Measurements from ENCODE around the gene TMEM33. TPM values are rescaled to one million over a fixed set of nuclear protein-coding genes. Genes with fewer than 3 reads are reported as not detected.
A peak's percentile ranks its signal among the peaks of the same experiment; 100 is the strongest.

The TMEM33 gene
- polyA plus RNA-seq, 4 donors: 6.2 to 41.3 (median 14.4) TPM

DNA sequence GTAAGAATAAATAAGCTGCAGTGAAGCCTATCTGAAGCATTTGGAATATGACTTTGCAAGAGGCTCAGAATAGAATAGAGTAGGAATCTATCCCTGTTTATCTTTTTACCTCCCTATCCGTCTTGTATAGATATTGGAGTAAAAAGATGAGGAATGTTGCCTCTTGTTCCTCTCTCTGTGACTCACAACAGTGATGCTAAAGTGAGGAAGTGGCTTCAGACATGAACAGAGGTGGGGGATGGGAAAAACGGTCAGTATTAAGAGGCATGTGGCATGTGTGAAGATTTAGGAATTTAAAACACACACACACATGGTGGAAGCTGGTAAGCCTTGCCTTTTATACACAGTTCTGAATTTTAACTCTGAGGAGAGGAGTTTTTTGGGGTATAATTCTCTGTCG, 42.5 kb downstream of the TMEM33 start:
- 43 to 56% (median 47%) methylated on average over 3 of the region's 3 CpGs for WGBS, 3 donors
- peak overlapping the region in 1 of 3 donors; percentile 78 for H3K27ac ChIP-seq (ENCODE audit: low read depth in 1 of 3, low read length in 2 of 3)
- FAIRE-seq (no peak), DNase-seq (no peak)
- no peaks in the 10 kb centered on the region for H3K27me3 ChIP-seq (ENCODE audit: control insufficient read depth in 3 of 3, insufficient read depth in 3 of 3, low read length in 3 of 3)
- peaks cover 0 to 9% (median 1%) of the 10 kb centered on the region in 3 donors for H3K4me1 ChIP-seq (ENCODE audit: control insufficient read depth in 3 of 3, insufficient read depth in 2 of 3, low read depth in 1 of 3, low read length in 2 of 3)
- peaks cover 0 to 2% of the 10 kb centered on the region in 2 donors for H3K9me3 ChIP-seq (ENCODE audit: control insufficient read depth in 2 of 2, insufficient read depth in 1 of 2, low read depth in 1 of 2, low read length in 1 of 2)
- H3K36me3 ChIP-seq (ENCODE audit: control insufficient read depth in 3 of 3, insufficient read depth in 2 of 3, low read depth in 1 of 3, low read length in 3 of 3): no peaks in the 10 kb centered on the region
- no peak overlapping the region for H3K4me3 ChIP-seq (ENCODE audit: low read depth in 1 of 3, low read length in 3 of 3)

- Histone ChIP-seq H3K4me1 (ENCODE audit: control insufficient read depth in 3 of 3, insufficient read depth in 2 of 3, low read depth in 1 of 3, low read length in 2 of 3) (peaks cover 0 to 6% (median 1%) of the 10 kb centered on the region in 3 donors), H3K4me3 (ENCODE audit: low read depth in 1 of 3, low read length in 3 of 3) (no peak within 1 kb of the TSS), H3K36me3 (ENCODE audit: control insufficient read depth in 3 of 3, insufficient read depth in 2 of 3, low read depth in 1 of 3, low read length in 3 of 3) (no peaks in the 10 kb centered on the region), H3K9me3 (ENCODE audit: control insufficient read depth in 2 of 2, insufficient read depth in 1 of 2, low read depth in 1 of 2, low read length in 1 of 2) (no peaks in the 10 kb centered on the region), H3K27ac (ENCODE audit: low read depth in 1 of 3, low read length in 2 of 3) (no peak within 1 kb of the TSS), H3K27me3 (ENCODE audit: control insufficient read depth in 3 of 3, insufficient read depth in 3 of 3, low read length in 3 of 3) (no peaks in the 10 kb centered on the region)
- no peak for FAIRE-seq
- DNase-seq: no peak
- WGBS, 3 donors: 84 to 95% (median 92%) methylated on average over 12 of the region's 12 CpGs
Observed at GRCh38 chr4:41981456-41981855, 46.2 kb downstream of the TMEM33 start, which contains the start of gene DCAF4L1. DCAF4L1 (plus strand) TSS chr4:41981756; CDS start chr4:41981793, 37 bp downstream.

GRCh38 chr4:41982716-41983115, 47.5 kb downstream of the TMEM33 start:
- Histone ChIP-seq H3K27me3 (ENCODE audit: control insufficient read depth in 3 of 3, insufficient read depth in 3 of 3, low read length in 3 of 3) (no peaks in the 10 kb centered on the region), H3K4me3 (ENCODE audit: low read depth in 1 of 3, low read length in 3 of 3) (no peak overlapping the region), H3K4me1 (ENCODE audit: control insufficient read depth in 3 of 3, insufficient read depth in 2 of 3, low read depth in 1 of 3, low read length in 2 of 3) (no peaks in the 10 kb centered on the region), H3K27ac (ENCODE audit: low read depth in 1 of 3, low read length in 2 of 3) (no peak overlapping the region), H3K9me3 (ENCODE audit: control insufficient read depth in 2 of 2, insufficient read depth in 1 of 2, low read depth in 1 of 2, low read length in 1 of 2) (no peaks in the 10 kb centered on the region), H3K36me3 (ENCODE audit: control insufficient read depth in 3 of 3, insufficient read depth in 2 of 3, low read depth in 1 of 3, low read length in 3 of 3) (no peaks in the 10 kb centered on the region)
- DNase-seq: no peak
- WGBS, 3 donors: 93 to 95% (median 94%) methylated on average over 22 of the region's 22 CpGs
- FAIRE-seq: no peak

- no peaks in the 10 kb centered on the region for H3K4me1 ChIP-seq (ENCODE audit: control insufficient read depth in 3 of 3, insufficient read depth in 2 of 3, low read depth in 1 of 3, low read length in 2 of 3)
- no peaks in the 10 kb centered on the region for H3K9me3 ChIP-seq (ENCODE audit: control insufficient read depth in 2 of 2, insufficient read depth in 1 of 2, low read depth in 1 of 2, low read length in 1 of 2)
- H3K4me3 ChIP-seq (ENCODE audit: low read depth in 1 of 3, low read length in 3 of 3): no peak overlapping the region
- no peak for FAIRE-seq
- DNase-seq: no peak
- H3K27ac ChIP-seq (ENCODE audit: low read depth in 1 of 3, low read length in 2 of 3): no peak overlapping the region
- no peaks in the 10 kb centered on the region for H3K36me3 ChIP-seq (ENCODE audit: control insufficient read depth in 3 of 3, insufficient read depth in 2 of 3, low read depth in 1 of 3, low read length in 3 of 3)
- 51 to 63% (median 56%) methylated on average over 1 of the region's 1 CpG for WGBS, 3 donors
- no peaks in the 10 kb centered on the region for H3K27me3 ChIP-seq (ENCODE audit: control insufficient read depth in 3 of 3, insufficient read depth in 3 of 3, low read length in 3 of 3)
Observed at GRCh38 chr4:41985151-41985550, 49.9 kb downstream of the TMEM33 start.

DNA sequence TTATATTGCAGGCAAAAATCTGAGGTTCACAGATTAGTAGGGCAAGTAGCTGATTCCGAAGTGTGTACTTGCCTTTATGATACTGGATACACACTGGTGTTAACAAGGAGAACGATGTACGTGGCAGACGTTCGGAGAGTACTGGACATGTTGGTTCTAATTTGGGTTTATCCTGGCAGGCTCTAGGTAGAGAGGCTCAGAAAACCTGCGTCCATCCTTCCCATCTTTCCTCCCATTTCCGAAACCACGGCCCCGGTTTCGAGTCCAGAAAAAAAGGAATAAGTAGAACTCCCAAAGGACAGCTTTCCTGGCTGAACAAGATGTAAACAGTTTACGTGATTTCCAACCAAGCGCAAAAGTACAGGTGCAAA, 54.8 kb downstream of the TMEM33 start:
- Histone ChIP-seq H3K36me3 (ENCODE audit: control insufficient read depth in 3 of 3, insufficient read depth in 2 of 3, low read depth in 1 of 3, low read length in 3 of 3) (peaks cover 0 to 3% (median 0%) of the 10 kb centered on the region in 3 donors), H3K4me1 (ENCODE audit: control insufficient read depth in 3 of 3, insufficient read depth in 2 of 3, low read depth in 1 of 3, low read length in 2 of 3) (peaks cover 5 to 6% (median 6%) of the 10 kb centered on the region in 3 donors), H3K9me3 (ENCODE audit: control insufficient read depth in 2 of 2, insufficient read depth in 1 of 2, low read depth in 1 of 2, low read length in 1 of 2) (no peaks in the 10 kb centered on the region), H3K4me3 (ENCODE audit: low read depth in 1 of 3, low read length in 3 of 3) (peak overlapping the region; percentile 46 to 98 (median 75)), H3K27ac (ENCODE audit: low read depth in 1 of 3, low read length in 2 of 3) (peak overlapping the region in 2 of 3 donors; percentile 81 to 87), H3K27me3 (ENCODE audit: control insufficient read depth in 3 of 3, insufficient read depth in 3 of 3, low read length in 3 of 3) (no peaks in the 10 kb centered on the region)
- DNase-seq (no peak), FAIRE-seq (no peak)
- WGBS, 3 donors: 0 to 2% (median 1%) methylated on average over 12 of the region's 12 CpGs

DNA sequence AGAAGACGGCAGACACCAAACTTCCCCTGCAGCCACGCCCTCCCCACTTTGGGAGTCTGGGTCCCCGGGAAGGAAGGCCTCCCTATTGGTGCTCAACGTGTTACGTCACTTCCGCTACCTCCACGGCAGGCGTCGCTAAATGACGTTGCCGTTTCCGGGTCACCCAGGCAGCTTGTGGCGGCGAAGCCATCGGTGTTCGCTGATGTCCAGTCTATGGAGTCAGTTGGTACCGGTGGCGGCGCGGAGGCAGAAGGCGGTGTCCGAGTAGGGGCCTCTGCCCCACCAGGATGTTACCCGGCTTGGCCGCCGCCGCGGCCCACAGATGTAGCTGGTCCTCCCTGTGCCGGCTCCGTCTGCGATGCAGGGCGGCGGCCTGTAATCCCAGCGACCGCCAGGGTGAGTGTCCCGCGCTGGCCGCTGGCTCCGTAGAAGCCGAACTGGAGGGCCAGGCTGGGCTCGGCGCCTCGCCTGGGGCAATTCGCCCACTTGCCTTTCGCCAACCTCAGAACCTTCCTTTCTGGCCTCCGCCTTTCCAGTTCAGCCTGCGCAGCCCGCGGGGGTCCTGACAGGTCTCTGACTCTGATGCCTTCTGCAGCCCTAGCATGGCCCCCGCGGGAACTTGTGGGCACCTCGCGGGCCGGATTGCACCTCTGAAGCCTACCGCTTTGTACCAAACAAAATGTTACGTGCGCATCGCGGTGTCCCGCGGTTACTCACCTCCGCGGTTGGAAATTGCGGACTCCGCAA, 55.3 kb downstream of the TMEM33 start, which contains the start of gene SLC30A9:
Gene SLC30A9 (plus strand): TSS at position 166 of the 747 bp plus-strand sequence. CDS start 122 bp downstream, at position 288.
- DNase-seq: peak; percentile 98
- WGBS, 3 donors: 0 to 1% (median 0%) methylated on average over 55 to 64 of the region's 64 CpGs
- Histone ChIP-seq H3K27ac (ENCODE audit: low read depth in 1 of 3, low read length in 2 of 3) (peak within 1 kb of the TSS; percentile 71 to 87 (median 81)), H3K27me3 (ENCODE audit: control insufficient read depth in 3 of 3, insufficient read depth in 3 of 3, low read length in 3 of 3) (no peaks in the 10 kb centered on the region), H3K9me3 (ENCODE audit: control insufficient read depth in 2 of 2, insufficient read depth in 1 of 2, low read depth in 1 of 2, low read length in 1 of 2) (no peaks in the 10 kb centered on the region), H3K36me3 (ENCODE audit: control insufficient read depth in 3 of 3, insufficient read depth in 2 of 3, low read depth in 1 of 3, low read length in 3 of 3) (peaks cover 0 to 3% (median 0%) of the 10 kb centered on the region in 3 donors), H3K4me3 (ENCODE audit: low read depth in 1 of 3, low read length in 3 of 3) (peak within 1 kb of the TSS; percentile 71 to 98 (median 75)), H3K4me1 (ENCODE audit: control insufficient read depth in 3 of 3, insufficient read depth in 2 of 3, low read depth in 1 of 3, low read length in 2 of 3) (peaks cover 5 to 6% (median 6%) of the 10 kb centered on the region in 3 donors)
- FAIRE-seq: no peak

GRCh38 chr4:41991916-41992767, 56.9 kb downstream of the TMEM33 start:
- Histone ChIP-seq H3K36me3 (ENCODE audit: control insufficient read depth in 3 of 3, insufficient read depth in 2 of 3, low read depth in 1 of 3, low read length in 3 of 3) (peaks cover 0 to 8% (median 0%) of the 10 kb centered on the region in 3 donors), H3K4me1 (ENCODE audit: control insufficient read depth in 3 of 3, insufficient read depth in 2 of 3, low read depth in 1 of 3, low read length in 2 of 3) (peaks cover 5 to 6% (median 6%) of the 10 kb centered on the region in 3 donors), H3K27ac (ENCODE audit: low read depth in 1 of 3, low read length in 2 of 3) (no peak overlapping the region), H3K9me3 (ENCODE audit: control insufficient read depth in 2 of 2, insufficient read depth in 1 of 2, low read depth in 1 of 2, low read length in 1 of 2) (no peaks in the 10 kb centered on the region), H3K27me3 (ENCODE audit: control insufficient read depth in 3 of 3, insufficient read depth in 3 of 3, low read length in 3 of 3) (no peaks in the 10 kb centered on the region), H3K4me3 (ENCODE audit: low read depth in 1 of 3, low read length in 3 of 3) (no peak overlapping the region)
- WGBS, 3 donors: 86 to 87% (median 86%) methylated on average over 10 of the region's 10 CpGs
- DNase-seq: peak; percentile 29 to 52
- peak; percentile 47 for FAIRE-seq

Data from small intestine (tissue), 7 donors.